ENCODE data around the gene HNRNPUL2.

DNA sequence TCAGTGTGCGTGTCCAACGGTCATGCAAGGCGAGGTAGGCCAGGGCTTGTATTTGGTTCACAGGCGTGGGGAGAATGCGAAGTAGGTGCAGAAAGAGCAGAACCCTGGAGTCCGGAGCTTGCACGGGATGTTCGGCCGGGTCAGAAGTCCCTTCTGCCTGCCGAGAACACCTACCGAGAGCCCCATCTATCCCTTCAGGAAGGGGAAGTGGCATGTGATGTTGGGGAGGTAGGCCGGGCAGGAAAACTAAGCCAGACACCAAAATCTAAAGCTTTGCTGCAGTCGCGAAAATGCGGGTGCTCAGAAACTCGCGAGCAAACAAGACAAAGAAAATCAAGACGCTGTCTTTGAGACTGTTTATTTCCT, 43.5 kb upstream of the HNRNPUL2 start:
- no peak for TF ChIP-seq SNAI2 (CRISPR knock-in tag; IDR thresholded peaks at IDR 0.05)
- TF ChIP-seq, protein P1, sequence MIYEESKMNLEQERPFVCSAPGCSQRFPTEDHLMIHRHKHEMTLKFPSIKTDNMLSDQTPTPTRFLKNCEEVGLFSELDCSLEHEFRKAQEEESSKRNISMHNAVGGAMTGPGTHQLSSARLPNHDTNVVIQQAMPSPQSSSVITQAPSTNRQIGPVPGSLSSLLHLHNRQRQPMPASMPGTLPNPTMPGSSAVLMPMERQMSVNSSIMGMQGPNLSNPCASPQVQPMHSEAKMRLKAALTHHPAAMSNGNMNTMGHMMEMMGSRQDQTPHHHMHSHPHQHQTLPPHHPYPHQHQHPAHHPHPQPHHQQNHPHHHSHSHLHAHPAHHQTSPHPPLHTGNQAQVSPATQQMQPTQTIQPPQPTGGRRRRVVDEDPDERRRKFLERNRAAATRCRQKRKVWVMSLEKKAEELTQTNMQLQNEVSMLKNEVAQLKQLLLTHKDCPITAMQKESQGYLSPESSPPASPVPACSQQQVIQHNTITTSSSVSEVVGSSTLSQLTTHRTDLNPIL (CRISPR knock-in tag; IDR thresholded peaks at IDR 0.05; ENCODE audit: low read depth) = no peak
- no peak for TF ChIP-seq ZNF8 (CRISPR knock-in tag; IDR thresholded peaks at IDR 0.05)

Measured in SK-N-SH treated with all-trans-retinoic acid at 6 μM for 48 hours (cell line).